GM19324 (cell line): ENCODE results near the gene PHPT1.
"Not testable (repeated sequence)": the region's sequence is repeated elsewhere in the genome, so short reads cannot be mapped to it uniquely, and the experiment has no call there.

ENCODE experiments used
- ATAC-seq: cut with Tn5 transposase; IDR thresholded peaks from one replicate; pipeline ENCODE4 v1.9.1; 2021; ENCODE audit warnings: mild to moderate bottlenecking, moderate library complexity; ENCODE audit not compliant: unreplicated experiment, low FRiP score

PHPT1 gene

GRCh38 chr9:136849038-136849959, at the start of gene PHPT1:
PHPT1 (plus strand) TSS chr9:136849409; CDS start chr9:136849431, 22 bp downstream.
- peak; percentile 84 for ATAC-seq

GRCh38 chr9:136799854-136800657, 49.2 kb upstream of the PHPT1 start:
- peak; percentile 50 for ATAC-seq

GRCh38 chr9:136802321-136802720, 46.9 kb upstream of the PHPT1 start:
- ATAC-seq, result no peak

- ATAC-seq, result not testable (repeated sequence)
Measured at GRCh38 chr9:136803009-136803550, 46.1 kb upstream of the PHPT1 start.

- ATAC-seq, result no peak
Measured at GRCh38 chr9:136803551-136804508, 45.4 kb upstream of the PHPT1 start.

GRCh38 chr9:136804509-136805206, 44.6 kb upstream of the PHPT1 start:
- no peak for ATAC-seq

- ATAC-seq, result no peak
Measured at GRCh38 chr9:136805207-136805740, 43.9 kb upstream of the PHPT1 start.

GRCh38 chr9:136806067-136806466, 43.1 kb upstream of the PHPT1 start:
- ATAC-seq, result no peak

GRCh38 chr9:136806631-136807201, 42.5 kb upstream of the PHPT1 start:
- no peak for ATAC-seq

GRCh38 chr9:136807281-136808074, 41.7 kb upstream of the PHPT1 start, which contains the start of gene RABL6:
RABL6 (plus strand) TSS chr9:136807948; CDS start chr9:136808197, 249 bp downstream.
- peak; percentile 85 for ATAC-seq

- ATAC-seq, result peak; percentile 37
Measured at GRCh38 chr9:136808075-136808805, 41.0 kb upstream of the PHPT1 start.

GRCh38 chr9:136808806-136809158, 40.4 kb upstream of the PHPT1 start:
- ATAC-seq, result no peak

GRCh38 chr9:136814725-136815421, 34.3 kb upstream of the PHPT1 start:
- no peak for ATAC-seq

GRCh38 chr9:136815422-136815782, 33.8 kb upstream of the PHPT1 start:
- ATAC-seq, result no peak

- ATAC-seq, result no peak
Measured at GRCh38 chr9:136820971-136821825, 28.0 kb upstream of the PHPT1 start.
